GM12873 (cell line): ENCODE results near the gene HLF.

ENCODE experiments used
- TF ChIP-seq, protein P1 (sequence below): IDR thresholded peaks from 2 replicates; pipeline ENCODE4 v1.5.1; 2012; ENCODE audit warnings: low read depth, mild to moderate bottlenecking, moderate library complexity, low read length, control low read depth; ENCODE audit not compliant: insufficient read depth; ENCODE audit errors: missing control alignments

Gene HLF

DNA sequence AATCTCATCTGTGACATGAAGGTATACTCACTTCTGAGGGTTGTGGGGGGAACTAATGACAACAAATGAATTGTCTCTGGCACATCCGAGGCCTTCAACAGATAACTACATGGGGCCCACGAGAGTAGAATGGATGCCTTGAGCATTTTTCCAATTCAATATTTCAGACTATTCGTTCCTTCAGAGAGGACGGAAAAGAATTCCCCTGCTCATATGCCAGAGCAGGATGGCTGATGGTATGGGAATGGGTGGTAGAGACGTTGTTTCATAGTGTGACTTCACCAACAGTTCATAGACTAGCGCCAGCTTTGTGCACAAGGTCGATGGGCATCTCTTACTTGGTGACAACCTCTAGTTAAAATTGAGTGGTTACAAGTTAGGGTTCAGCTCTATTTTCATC lies 61.3 kb downstream of the HLF start:
- TF ChIP-seq, protein P1, sequence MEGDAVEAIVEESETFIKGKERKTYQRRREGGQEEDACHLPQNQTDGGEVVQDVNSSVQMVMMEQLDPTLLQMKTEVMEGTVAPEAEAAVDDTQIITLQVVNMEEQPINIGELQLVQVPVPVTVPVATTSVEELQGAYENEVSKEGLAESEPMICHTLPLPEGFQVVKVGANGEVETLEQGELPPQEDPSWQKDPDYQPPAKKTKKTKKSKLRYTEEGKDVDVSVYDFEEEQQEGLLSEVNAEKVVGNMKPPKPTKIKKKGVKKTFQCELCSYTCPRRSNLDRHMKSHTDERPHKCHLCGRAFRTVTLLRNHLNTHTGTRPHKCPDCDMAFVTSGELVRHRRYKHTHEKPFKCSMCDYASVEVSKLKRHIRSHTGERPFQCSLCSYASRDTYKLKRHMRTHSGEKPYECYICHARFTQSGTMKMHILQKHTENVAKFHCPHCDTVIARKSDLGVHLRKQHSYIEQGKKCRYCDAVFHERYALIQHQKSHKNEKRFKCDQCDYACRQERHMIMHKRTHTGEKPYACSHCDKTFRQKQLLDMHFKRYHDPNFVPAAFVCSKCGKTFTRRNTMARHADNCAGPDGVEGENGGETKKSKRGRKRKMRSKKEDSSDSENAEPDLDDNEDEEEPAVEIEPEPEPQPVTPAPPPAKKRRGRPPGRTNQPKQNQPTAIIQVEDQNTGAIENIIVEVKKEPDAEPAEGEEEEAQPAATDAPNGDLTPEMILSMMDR: no peak

DNA sequence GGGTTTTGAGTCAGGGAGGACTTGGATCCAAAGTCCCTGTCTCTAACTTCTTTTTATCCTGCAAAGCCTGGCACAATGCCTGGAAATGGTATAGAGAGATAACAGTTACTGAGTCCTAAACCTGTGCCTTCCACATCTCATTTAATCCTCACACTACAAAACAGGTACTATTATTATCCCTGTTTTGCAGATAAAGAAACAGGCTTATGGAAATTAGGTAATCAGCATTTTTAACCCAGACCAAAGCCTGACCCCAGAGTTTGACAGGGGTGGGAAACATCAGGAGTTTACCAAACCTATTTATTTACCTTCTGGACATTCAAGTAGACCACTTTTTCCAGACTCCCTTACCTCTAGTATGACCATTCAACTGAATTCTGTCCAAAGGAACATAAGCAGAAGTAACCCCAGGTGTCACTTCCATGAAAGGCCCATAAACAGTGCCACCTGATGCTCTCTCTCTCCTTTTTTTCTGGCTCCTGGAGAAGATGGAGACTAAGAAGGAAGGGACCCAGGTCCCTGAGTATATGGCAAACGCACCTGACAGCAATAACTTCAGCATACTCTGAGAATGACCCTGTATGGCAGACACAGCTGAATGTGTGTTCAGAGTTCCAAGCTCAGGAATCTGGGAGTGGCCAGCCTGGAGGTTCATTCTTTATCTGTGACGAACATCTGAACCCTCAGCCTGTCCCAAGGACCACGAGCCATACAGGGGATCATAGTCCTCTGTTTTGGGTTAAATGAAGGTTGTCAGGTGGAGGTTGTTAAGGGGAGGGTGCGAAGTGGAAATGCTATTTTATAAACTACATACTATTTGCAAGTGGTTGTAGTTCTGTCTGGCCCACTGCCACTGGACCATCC lies 62.7 kb downstream of the HLF start:
- TF ChIP-seq, protein P1: no peak

DNA sequence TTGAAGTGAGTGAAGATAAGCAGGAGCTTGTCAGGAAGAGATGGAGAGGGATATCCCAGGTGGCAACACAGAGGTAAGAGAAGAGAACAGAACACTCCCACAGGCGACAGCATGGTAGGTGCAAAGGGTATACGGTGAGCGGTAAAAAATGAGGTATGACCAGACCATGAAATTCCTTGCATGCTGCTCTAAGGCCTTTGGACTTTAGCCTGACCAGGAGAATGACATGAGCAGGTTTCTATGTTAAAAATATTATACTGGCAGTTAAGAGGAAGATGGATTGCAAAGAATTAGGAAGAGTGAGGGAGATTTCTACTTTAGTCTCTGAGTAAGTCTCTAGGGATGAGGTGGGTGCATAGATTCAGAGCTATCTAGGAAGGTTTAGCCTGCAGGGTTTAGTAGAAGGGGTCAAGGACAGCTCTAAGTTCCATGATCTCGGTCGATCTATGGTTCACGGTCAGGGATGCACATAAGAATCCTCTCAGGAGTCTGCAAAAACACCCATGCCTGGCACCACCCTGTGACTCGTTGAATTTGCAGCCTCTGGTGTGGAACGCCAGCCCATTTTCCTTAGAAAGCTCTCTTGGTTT lies 65.7 kb downstream of the HLF start:
- TF ChIP-seq, protein P1: no peak

DNA sequence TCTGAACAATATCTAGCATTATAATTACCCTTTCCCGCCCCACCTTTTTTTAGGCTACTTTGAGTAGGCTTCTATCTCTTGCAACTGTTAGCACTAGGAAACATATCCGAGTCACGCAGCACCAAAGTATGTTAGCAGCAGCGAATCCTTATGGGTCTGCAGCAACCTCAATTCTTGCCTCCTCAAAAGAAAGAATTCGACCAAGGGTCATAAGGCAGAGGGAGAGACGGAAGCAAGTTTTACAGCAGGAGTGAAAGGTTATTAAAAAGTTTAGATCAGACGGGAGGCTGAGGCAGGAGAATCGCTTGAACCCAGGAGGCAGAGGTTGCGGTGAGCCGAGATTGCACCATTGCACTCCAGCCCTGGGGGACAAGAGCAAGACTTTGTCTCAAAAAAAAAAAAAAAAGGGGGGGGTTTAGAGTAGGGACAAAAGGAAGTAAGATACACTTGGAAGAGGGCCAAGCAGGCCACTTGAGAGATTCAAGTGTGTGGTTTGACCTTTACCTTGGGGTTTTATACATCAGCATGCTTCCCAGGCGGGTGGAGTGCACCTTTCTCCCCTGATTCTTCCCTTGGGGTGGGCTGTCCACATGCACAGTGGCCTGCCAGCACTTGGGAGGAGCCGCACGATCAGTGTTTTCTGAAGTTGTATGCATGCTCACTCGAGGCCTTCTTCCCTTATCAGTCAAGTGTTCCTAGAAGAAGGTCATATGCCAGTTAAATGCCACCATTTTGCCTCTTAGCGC lies 67.7 kb downstream of the HLF start:
- TF ChIP-seq, protein P1: no peak

DNA sequence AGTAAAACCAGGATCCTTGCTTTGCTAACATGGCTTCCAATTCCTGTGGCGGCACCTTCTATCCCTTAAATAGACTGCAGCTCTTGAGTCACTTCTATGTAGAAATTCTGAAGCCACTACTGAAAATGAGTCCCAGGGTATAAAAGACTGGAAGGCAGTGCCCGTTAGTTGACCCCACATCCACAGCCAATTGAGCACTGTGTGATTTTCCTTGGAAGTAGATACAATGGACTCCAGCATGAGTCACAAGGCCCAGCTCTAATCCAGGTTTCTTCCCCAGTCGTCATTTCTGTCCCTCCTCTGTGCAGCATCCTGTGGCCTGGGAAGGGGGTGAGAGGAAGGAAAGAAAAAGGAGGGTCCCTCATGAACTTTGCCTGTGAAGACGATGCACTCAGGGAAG lies 69.5 kb downstream of the HLF start:
- TF ChIP-seq, protein P1: no peak

DNA sequence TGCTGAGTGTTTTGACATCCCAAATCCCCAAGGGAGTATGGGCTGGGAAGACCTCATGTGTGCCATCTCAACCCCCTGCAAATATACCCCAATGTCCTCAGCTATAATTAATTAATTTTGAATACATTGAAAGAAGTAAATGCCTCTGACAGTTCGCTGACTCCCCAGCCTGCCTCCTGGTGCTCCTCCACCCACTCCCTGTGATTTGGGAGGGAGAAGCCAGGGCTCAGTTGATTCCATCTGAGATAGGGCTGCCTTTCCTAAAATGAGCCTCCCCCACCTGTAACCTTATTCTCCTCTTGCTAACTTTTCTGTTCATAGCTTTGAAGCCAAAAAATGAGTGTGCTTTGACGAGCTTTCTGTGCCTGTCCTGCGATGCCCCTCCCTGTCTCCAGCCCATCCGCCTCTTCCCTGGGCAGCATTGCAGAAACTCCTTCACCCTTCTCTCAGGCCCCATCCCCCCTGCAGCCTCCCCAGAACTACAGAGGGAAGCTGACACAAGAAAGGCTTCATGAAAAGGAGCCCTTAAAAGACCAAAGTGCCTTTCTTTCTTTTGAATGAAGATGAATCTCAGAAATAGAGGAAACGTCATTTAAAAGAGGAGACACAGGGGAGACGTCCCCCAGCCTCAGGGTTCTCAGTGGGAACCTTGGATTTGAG lies 70.3 kb downstream of the HLF start:
- TF ChIP-seq, protein P1: no peak
